VCaP (cell line): ENCODE measurements around the gene JARID2.

ENCODE experiments used
- H3K27ac ChIP-seq: fragments of 450-650 bp; 2 replicates; pipeline ENCODE4 v1.5.1; 2017
- CTCF ChIP-seq: fragments of 450-650 bp; conservative IDR thresholded peaks from 2 replicates; pipeline ENCODE4 v1.5.1; 2017; ENCODE audit warnings: mild to moderate bottlenecking, moderate library complexity

JARID2 gene

GRCh38 chr6:15447546-15448267, 201.8 kb downstream of the JARID2 start:
- H3K27ac ChIP-seq = peak overlapping the region; percentile 64
- no peak for TF ChIP-seq CTCF

GRCh38 chr6:15449011-15449410, 203.1 kb downstream of the JARID2 start:
- TF ChIP-seq CTCF = no peak
- H3K27ac ChIP-seq = peak overlapping the region; percentile 64

- TF ChIP-seq CTCF = no peak
- no peak overlapping the region for H3K27ac ChIP-seq
Observed at GRCh38 chr6:15451738-15452137, 205.9 kb downstream of the JARID2 start.

- no peak overlapping the region for H3K27ac ChIP-seq
- TF ChIP-seq CTCF = no peak
Observed at GRCh38 chr6:15452182-15452941, 206.5 kb downstream of the JARID2 start.

GRCh38 chr6:15453186-15453585, 207.3 kb downstream of the JARID2 start:
- TF ChIP-seq CTCF = no peak
- no peak overlapping the region for H3K27ac ChIP-seq

GRCh38 chr6:15453622-15454021, 207.8 kb downstream of the JARID2 start:
- no peak for TF ChIP-seq CTCF
- no peak overlapping the region for H3K27ac ChIP-seq

- TF ChIP-seq CTCF = no peak
- H3K27ac ChIP-seq = peak overlapping the region; percentile 69
Observed at GRCh38 chr6:15456422-15456821, 210.6 kb downstream of the JARID2 start.
